Right lobe of liver (tissue), 6 donors: ENCODE measurements around the gene GALNT10. TPM values are rescaled to one million over a fixed set of nuclear protein-coding genes. Genes with fewer than 3 reads are reported as not detected.

Source experiments
- ATAC-seq, 4 donors: fragments of 200-7000 bp; cut with Tn5 transposase; one replicate each; pipeline ENCODE4 v1.9.1; 2020; ENCODE audit warnings: mild to moderate bottlenecking in 4 of 4, moderate library complexity in 4 of 4
- DNase-seq, 3 donors: peaks; one replicate each; pipeline ENCODE4 v3.0.0-alpha.2; 2020
- H3K27ac ChIP-seq, 3 donors: fragments of 200-600 bp; one replicate each; pipeline ENCODE4 v1.8.0; 2022
- H3K27me3 ChIP-seq, 2 donors: fragments of 200-600 bp; one replicate each; pipeline ENCODE4 v1.8.0; 2022
- H3K36me3 ChIP-seq, 4 donors: fragments of 200-600 bp; sonication (generic) in 1 of 4; one replicate each; pipeline versions ENCODE4 v1.5.1 to v1.8.0; 2017 to 2022; ENCODE audit warnings: control low read depth in 1 of 4
- H3K4me1 ChIP-seq, 4 donors: fragments of 200-600 bp; sonication (generic) in 1 of 4; one replicate each; pipeline versions ENCODE4 v1.5.1 to v1.8.0; 2017 to 2022; ENCODE audit warnings: control low read depth in 1 of 4
- H3K4me3 ChIP-seq, 3 donors: fragments of 200-600 bp; one replicate each; pipeline ENCODE4 v1.8.0; 2022
- H3K9me3 ChIP-seq, 4 donors: fragments of 200-600 bp; sonication (generic) in 1 of 4; one replicate each; pipeline versions ENCODE4 v1.5.1 to v1.8.0; 2017 to 2022; ENCODE audit warnings: control low read depth in 1 of 4
- CTCF ChIP-seq, 4 donors: fragments of 200-600 bp in 3 of 4; fragments of 450-650 bp in 1 of 4; IDR thresholded peaks; one replicate each; pipeline versions ENCODE4 v1.5.1 to v1.8.0; 2016 to 2022; ENCODE audit warnings: antibody characterized with exemption in 4 of 4, mild to moderate bottlenecking in 2 of 4
- POLR2A ChIP-seq: fragments of 450-650 bp; IDR thresholded peaks from one replicate; pipeline ENCODE4 v1.6.1; 2017; ENCODE audit warnings: antibody characterized with exemption, mild to moderate bottlenecking
- WGBS: methylation state at CpG from one replicate; pipeline ENCODE4 v1.1.6; 2018; ENCODE audit warnings: low coverage, low lambda C conversion rate; ENCODE audit not compliant: insufficient coverage; ENCODE audit errors: missing lambda C conversion rate; 5-methylcytosine and 5-hydroxymethylcytosine counted together
- intact Hi-C, 2 donors: fragments of 100-400 bp; cut with DNase I; formaldehyde crosslinking; loops; one replicate each; pipeline versions ENCODE4 v1.11.2 to v1.14.1; 2022
- total RNA-seq, 6 experiments: library from RNA; depleted of rRNA in 2 of 6; stranded (reverse); fragments of >200 nt in 2 of 6; fragmentation: NEBNext Ultra II Directional in 3 of 6; extraction: Animal tissue kit (Norgen Biotek cat#: 25700) in 3 of 6; gene quantifications; one replicate each; pipeline versions ENCODE4 v1.1.0 to v1.2.4, GENCODE V29; 2016 to 2023
- donor health status: DM: no; HTN: yes; CAD: no.
- donor health status: DM: no; HTN: no; CAD: no.
- donor health status: DM: no; HTN: no; CAD: no.
- donor health status: DM: no; HTN: yes; CAD: no.
- donor health status: DM: no; HTN: yes; CAD: no.

GALNT10 gene
- total RNA-seq, 6 experiments from 2014 or later, result 4.0 to 9.7 (median 7.1) TPM

- Histone ChIP-seq H3K27ac (no peak overlapping the region), H3K27me3 (no peaks in the 10 kb centered on the region), H3K36me3 (peaks cover 0 to 4% (median 2%) of the 10 kb centered on the region in 4 donors), H3K4me3 (peak overlapping the region; percentile 73 to 98 (median 78)), H3K9me3 (no peaks in the 10 kb centered on the region), H3K4me1 (peaks cover 0 to 30% (median 3%) of the 10 kb centered on the region in 4 donors)
- 17% methylated on average over 9 of the region's 10 CpGs for WGBS
- TF ChIP-seq CTCF (IDR thresholded peaks at IDR 0.05), result no peak
- TF ChIP-seq POLR2A, result no peak
- no peak for ATAC-seq
- intact Hi-C loops, result no loop called here
- no peak for DNase-seq
These were observed 256.7 kb downstream of the GALNT10 start for GRCh38 chr5:154447089-154447725.

- no peak for TF ChIP-seq CTCF (IDR thresholded peaks at IDR 0.05)
- TF ChIP-seq POLR2A, result no peak
- 81% methylated on average over 2 of the region's 2 CpGs for WGBS
- intact Hi-C loops, result no loop called here
- no peak overlapping the region for H3K4me3 ChIP-seq
- H3K36me3 ChIP-seq, result peaks cover 0 to 19% (median 13%) of the 10 kb centered on the region in 4 donors
- DNase-seq (no peak), ATAC-seq (no peak)
- H3K27ac ChIP-seq, result no peak overlapping the region
- H3K4me1 ChIP-seq, result peaks cover 0 to 27% (median 3%) of the 10 kb centered on the region in 4 donors
- no peaks in the 10 kb centered on the region for H3K9me3 ChIP-seq
- no peaks in the 10 kb centered on the region for H3K27me3 ChIP-seq
These were observed 259.3 kb downstream of the GALNT10 start for GRCh38 chr5:154449786-154450185.

GRCh38 chr5:154451957-154452356 is 261.4 kb downstream of the GALNT10 start:
- WGBS, result 68% methylated on average over 8 of the region's 8 CpGs
- Histone ChIP-seq H3K9me3 (no peaks in the 10 kb centered on the region), H3K4me3 (no peak overlapping the region), H3K36me3 (peaks cover 6 to 40% (median 18%) of the 10 kb centered on the region in 4 donors), H3K27me3 (no peaks in the 10 kb centered on the region), H3K4me1 (peaks cover 0 to 23% (median 3%) of the 10 kb centered on the region in 4 donors), H3K27ac (no peak overlapping the region)
- intact Hi-C loops, result no loop called here
- DNase-seq, result no peak
- ATAC-seq, result no peak
- TF ChIP-seq CTCF (IDR thresholded peaks at IDR 0.05) (no peak), POLR2A (no peak)

- TF ChIP-seq CTCF (IDR thresholded peaks at IDR 0.05) (no peak), POLR2A (no peak)
- H3K36me3 ChIP-seq, result peaks cover 6 to 43% (median 20%) of the 10 kb centered on the region in 4 donors
- no peak overlapping the region for H3K27ac ChIP-seq
- intact Hi-C loops, result no loop called here
- ATAC-seq (no peak), DNase-seq (no peak)
- WGBS, result 83% methylated on average over 3 of the region's 5 CpGs
- no peaks in the 10 kb centered on the region for H3K27me3 ChIP-seq
- H3K4me3 ChIP-seq, result no peak overlapping the region
- H3K4me1 ChIP-seq, result peaks cover 0 to 11% (median 0%) of the 10 kb centered on the region in 4 donors
- no peaks in the 10 kb centered on the region for H3K9me3 ChIP-seq
These were observed 265.1 kb downstream of the GALNT10 start for GRCh38 chr5:154455585-154455984.
